Measurements from ENCODE around the gene CD247. TPM values are rescaled to one million over a fixed set of nuclear protein-coding genes. Genes with fewer than 3 reads are reported as not detected.

Gene CD247
- total RNA-seq (2012; rRNA removed) = not detected in 2 replicates
- not detected in 2 replicates for polyA plus RNA-seq (2012; rRNA removed)
- not detected in 2 replicates for polyA plus RNA-seq (2012; cell fraction: cytosol; rRNA removed)
- 0.04 TPM in 1 of 2 replicates, not detected in the other for polyA plus RNA-seq (2012; cell fraction: nucleus; rRNA removed; ENCODE audit: low replicate concordance)
- Bru-seq, nascent RNA = percentile 6 among the genes with signal in this experiment
- BruChase-seq, experiment 1, labeled RNA remaining after a 6-hour chase = percentile 17 among the genes with signal in this experiment
- percentile 10 among the genes with signal in this experiment for BruChase-seq, experiment 2, labeled RNA remaining after a 2-hour chase
- long read RNA-seq = 0 reads

DNA sequence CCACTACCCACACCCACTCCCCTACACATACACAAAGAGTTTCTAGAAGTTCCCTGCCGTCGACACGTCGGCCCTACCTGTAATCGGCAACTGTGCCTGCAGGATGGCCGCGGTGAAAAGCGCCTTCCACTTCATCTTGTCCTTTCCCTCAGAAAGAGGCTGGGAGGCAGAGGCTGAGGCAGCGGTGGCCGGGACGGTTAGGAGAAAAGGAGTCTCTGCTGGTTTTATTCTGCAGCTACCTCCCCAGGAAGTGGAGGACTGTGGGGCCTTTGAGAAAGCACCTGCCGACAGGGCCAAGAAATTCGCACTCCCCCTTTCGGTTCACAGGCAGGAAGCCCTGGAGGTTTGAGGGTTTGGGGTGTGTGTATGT, at the start of gene CD247:
Gene CD247, minus strand, starts transcription at position 199 of the 370 bp plus-strand sequence. Its CDS starts 64 bp downstream, at position 135.
- Histone ChIP-seq H3K4ac (ENCODE audit: low read depth, low read length) (no peak within 1 kb of the TSS), H2BK15ac (ENCODE audit: low read depth, low read length) (no peak within 1 kb of the TSS), H4K5ac (ENCODE audit: low read depth, low read length) (no peak within 1 kb of the TSS), H2BK5ac (ENCODE audit: low read depth, low read length, poor library complexity, severe bottlenecking) (no peak within 1 kb of the TSS), H3K79me1 (ENCODE audit: low read depth in 1 of 2, low read length in 2 of 2) (no peaks in the 10 kb centered on the region), H3K14ac (replicated peaks; ENCODE audit: low read depth, low read length) (no peak within 1 kb of the TSS), H3K9me3 (ENCODE audit: control insufficient read depth, insufficient read depth, low read length) (no peaks in the 10 kb centered on the region), H3K23ac (ENCODE audit: low read depth, low read length) (no peak within 1 kb of the TSS), H3K27ac (ENCODE audit: insufficient read depth, low read length) (no peak within 1 kb of the TSS), H4K91ac (ENCODE audit: insufficient read depth, low read depth, low read length) (no peak within 1 kb of the TSS), H3K4me1 (ENCODE audit: control insufficient read depth, insufficient read depth, low read length) (no peaks in the 10 kb centered on the region), H3K4me3 (ENCODE audit: insufficient read depth, low read depth, low read length) (no peak within 1 kb of the TSS), H2AK9ac (replicated peaks; ENCODE audit: low read depth, low read length, poor library complexity) (no peak within 1 kb of the TSS), H2AFZ (replicated peaks; ENCODE audit: low read length, poor library complexity) (no peak within 1 kb of the TSS), H2BK20ac (ENCODE audit: low read depth, low read length) (no peak within 1 kb of the TSS), H3K36me3 (ENCODE audit: control insufficient read depth, insufficient read depth, low read length) (no peaks in the 10 kb centered on the region), H3K56ac (ENCODE audit: extremely low read depth, insufficient read depth, low read length) (no peak within 1 kb of the TSS), H4K8ac (ENCODE audit: low read depth in 2 of 2, low read length in 2 of 2) (no peak within 1 kb of the TSS), H3K27me3 (ENCODE audit: control insufficient read depth, insufficient read depth, low read length) (peaks cover 5% of the 10 kb centered on the region; the same call in 1 of the 2 replicates), H3K4me2 (ENCODE audit: low read depth, low read length) (no peak within 1 kb of the TSS), H3K9ac (ENCODE audit: low read depth, low read length) (no peak within 1 kb of the TSS), H4K20me1 (ENCODE audit: insufficient read depth, low read length) (no peaks in the 10 kb centered on the region), H2BK120ac (ENCODE audit: low read depth, low read length) (no peak within 1 kb of the TSS), H3K9me1 (ENCODE audit: insufficient read depth, low read length) (no peaks in the 10 kb centered on the region), H3K18ac (ENCODE audit: low read depth, low read length) (no peak within 1 kb of the TSS), H2AK5ac (ENCODE audit: low read depth, low read length) (no peak within 1 kb of the TSS)
- no peak for ATAC-seq (ENCODE audit: low read depth)
- no peak for DNase-seq
- in situ Hi-C loops (cut with MboI; ENCODE audit: low sequenced_read_pairs) = no loop called here
- WGBS, 2 experiments (ENCODE audit: extremely low coverage in 2 of 2, insufficient read length in 1 of 2) = no CpG with 5 or more reads among the region's 14 CpGs
- CTCF ChIA-PET = no interaction called here
- TF ChIP-seq RFX5 (IDR thresholded peaks at IDR 0.05; ENCODE audit: low read depth, low read length) = no peak
- TF ChIP-seq, protein P1, sequence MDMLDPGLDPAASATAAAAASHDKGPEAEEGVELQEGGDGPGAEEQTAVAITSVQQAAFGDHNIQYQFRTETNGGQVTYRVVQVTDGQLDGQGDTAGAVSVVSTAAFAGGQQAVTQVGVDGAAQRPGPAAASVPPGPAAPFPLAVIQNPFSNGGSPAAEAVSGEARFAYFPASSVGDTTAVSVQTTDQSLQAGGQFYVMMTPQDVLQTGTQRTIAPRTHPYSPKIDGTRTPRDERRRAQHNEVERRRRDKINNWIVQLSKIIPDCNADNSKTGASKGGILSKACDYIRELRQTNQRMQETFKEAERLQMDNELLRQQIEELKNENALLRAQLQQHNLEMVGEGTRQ (IDR thresholded peaks at IDR 0.05; ENCODE audit: low read depth, low read length) = no peak
- no peak for TF ChIP-seq SMC3 (IDR thresholded peaks at IDR 0.05; ENCODE audit: low read depth, low read length)
- no peak for TF ChIP-seq POLR2A (IDR thresholded peaks at IDR 0.05; ENCODE audit: low read depth, low read length)
- TF ChIP-seq, protein P2, sequence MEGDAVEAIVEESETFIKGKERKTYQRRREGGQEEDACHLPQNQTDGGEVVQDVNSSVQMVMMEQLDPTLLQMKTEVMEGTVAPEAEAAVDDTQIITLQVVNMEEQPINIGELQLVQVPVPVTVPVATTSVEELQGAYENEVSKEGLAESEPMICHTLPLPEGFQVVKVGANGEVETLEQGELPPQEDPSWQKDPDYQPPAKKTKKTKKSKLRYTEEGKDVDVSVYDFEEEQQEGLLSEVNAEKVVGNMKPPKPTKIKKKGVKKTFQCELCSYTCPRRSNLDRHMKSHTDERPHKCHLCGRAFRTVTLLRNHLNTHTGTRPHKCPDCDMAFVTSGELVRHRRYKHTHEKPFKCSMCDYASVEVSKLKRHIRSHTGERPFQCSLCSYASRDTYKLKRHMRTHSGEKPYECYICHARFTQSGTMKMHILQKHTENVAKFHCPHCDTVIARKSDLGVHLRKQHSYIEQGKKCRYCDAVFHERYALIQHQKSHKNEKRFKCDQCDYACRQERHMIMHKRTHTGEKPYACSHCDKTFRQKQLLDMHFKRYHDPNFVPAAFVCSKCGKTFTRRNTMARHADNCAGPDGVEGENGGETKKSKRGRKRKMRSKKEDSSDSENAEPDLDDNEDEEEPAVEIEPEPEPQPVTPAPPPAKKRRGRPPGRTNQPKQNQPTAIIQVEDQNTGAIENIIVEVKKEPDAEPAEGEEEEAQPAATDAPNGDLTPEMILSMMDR (conservative IDR thresholded peaks at IDR 0.05; ENCODE audit: low read depth, low read length) = no peak
- no peak for TF ChIP-seq BHLHE40 (IDR thresholded peaks at IDR 0.05; ENCODE audit: low read depth, low read length)
- TF ChIP-seq MXI1 (IDR thresholded peaks at IDR 0.05; ENCODE audit: borderline replicate concordance, low read depth, low read length) = no peak
- TF ChIP-seq NFE2L2 (IDR thresholded peaks at IDR 0.05; ENCODE audit: low read depth, low read length) = no peak
- no peak for TF ChIP-seq MAFK (IDR thresholded peaks at IDR 0.05; ENCODE audit: low read depth, low read length)
- no peak for TF ChIP-seq RCOR1 (IDR thresholded peaks at IDR 0.05; ENCODE audit: insufficient replicate concordance, low read length)
- no peak for TF ChIP-seq CHD1 (IDR thresholded peaks at IDR 0.05; ENCODE audit: low read depth, low read length)
- TF ChIP-seq MAZ (IDR thresholded peaks at IDR 0.05; ENCODE audit: borderline replicate concordance, low read depth, low read length) = no peak
- TF ChIP-seq, protein P3, sequence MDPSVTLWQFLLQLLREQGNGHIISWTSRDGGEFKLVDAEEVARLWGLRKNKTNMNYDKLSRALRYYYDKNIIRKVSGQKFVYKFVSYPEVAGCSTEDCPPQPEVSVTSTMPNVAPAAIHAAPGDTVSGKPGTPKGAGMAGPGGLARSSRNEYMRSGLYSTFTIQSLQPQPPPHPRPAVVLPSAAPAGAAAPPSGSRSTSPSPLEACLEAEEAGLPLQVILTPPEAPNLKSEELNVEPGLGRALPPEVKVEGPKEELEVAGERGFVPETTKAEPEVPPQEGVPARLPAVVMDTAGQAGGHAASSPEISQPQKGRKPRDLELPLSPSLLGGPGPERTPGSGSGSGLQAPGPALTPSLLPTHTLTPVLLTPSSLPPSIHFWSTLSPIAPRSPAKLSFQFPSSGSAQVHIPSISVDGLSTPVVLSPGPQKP (IDR thresholded peaks at IDR 0.05; ENCODE audit: borderline replicate concordance, low read depth, low read length) = no peak
- TF ChIP-seq RAD21 (IDR thresholded peaks at IDR 0.05; ENCODE audit: low read length) = no peak
- no peak for TF ChIP-seq CEBPB (IDR thresholded peaks at IDR 0.05; ENCODE audit: low read depth, low read length)
- TF ChIP-seq FOS (IDR thresholded peaks at IDR 0.05; ENCODE audit: low read depth, low read length) = no peak
- POLR2A ChIA-PET (ENCODE audit: unreplicated experiment) = no interaction called here
- dilution Hi-C loops (cut with HindIII; ENCODE audit: low sequenced_read_pairs, unreplicated experiment) = no loop called here
- intact Hi-C loops (cut with micrococcal nuclease) = no loop called here
- no TSS peak for BruUV-seq (replicated peaks)
